Neural progenitor cell (in vitro differentiated cells): ENCODE measurements around the gene DNAL4. TPM values are rescaled to one million over a fixed set of nuclear protein-coding genes. Genes with fewer than 3 reads are reported as not detected.

Experiments used
- DNase-seq: peaks from one replicate; pipeline ENCODE4 v3.0.0-alpha.2; 2016; ENCODE audit warnings: low spot score
- H2AFZ ChIP-seq: fragments of 200-600 bp; sonication (generic); replicated peaks from 2 replicates; pipeline ENCODE4 v1.6.1; 2016; ENCODE audit warnings: antibody characterized with exemption
- H3F3A ChIP-seq: fragments of 200-600 bp; sonication (generic); 2 replicates; pipeline ENCODE4 v1.6.1; 2016; ENCODE audit warnings: antibody characterized with exemption, low read depth
- H3K27ac ChIP-seq: fragments of 200-600 bp; sonication (generic); 2 replicates; pipeline ENCODE4 v1.5.1; 2016; ENCODE audit warnings: mild to moderate bottlenecking
- H3K27me3 ChIP-seq: fragments of 200-600 bp; sonication (generic); 2 replicates; pipeline ENCODE4 v1.6.1; 2016; ENCODE audit warnings: mild to moderate bottlenecking, moderate library complexity
- H3K36me3 ChIP-seq: fragments of 200-600 bp; sonication (generic); 2 replicates; pipeline ENCODE4 v1.5.1; 2016
- H3K4me1 ChIP-seq: fragments of 200-600 bp; sonication (generic); 2 replicates; pipeline ENCODE4 v1.6.1; 2016; ENCODE audit warnings: mixed run types
- H3K4me2 ChIP-seq: fragments of 200-600 bp; sonication (generic); 2 replicates; pipeline ENCODE4 v1.6.1; 2016
- H3K4me3 ChIP-seq: fragments of 200-600 bp; sonication (generic); 2 replicates; pipeline ENCODE4 v1.5.1; 2016
- H3K79me2 ChIP-seq: fragments of 200-600 bp; sonication (generic); 2 replicates; pipeline ENCODE4 v1.6.1; 2016; ENCODE audit warnings: low read depth
- H3K9ac ChIP-seq: fragments of 200-600 bp; sonication (generic); 2 replicates; pipeline ENCODE4 v1.6.1; 2016
- H3K9me3 ChIP-seq: fragments of 200-600 bp; sonication (generic); 2 replicates; pipeline ENCODE4 v1.5.1; 2016; ENCODE audit warnings: low read depth
- H4K20me1 ChIP-seq: fragments of 200-600 bp; sonication (generic); 2 replicates; pipeline ENCODE4 v1.6.1; 2016; ENCODE audit warnings: low read depth
- H3K27ac Mint-ChIP-seq: 3 replicates; pipeline ENCODE4 v1.8.0; 2021; ENCODE audit warnings: mixed read lengths
- H3K27me3 Mint-ChIP-seq: 2 replicates; pipeline ENCODE4 v1.8.0; 2022; ENCODE audit warnings: low read depth, mild to moderate bottlenecking, inconsistent platforms, moderate library complexity, mixed read lengths; ENCODE audit not compliant: insufficient read depth
- H3K36me3 Mint-ChIP-seq: 3 replicates; pipeline ENCODE4 v1.8.0; 2021; ENCODE audit warnings: mixed read lengths
- H3K4me1 Mint-ChIP-seq: 3 replicates; pipeline ENCODE4 v1.8.0; 2021; ENCODE audit warnings: mixed read lengths
- H3K4me3 Mint-ChIP-seq: 3 replicates; pipeline ENCODE4 v1.8.0; 2021; ENCODE audit warnings: mild to moderate bottlenecking, moderate library complexity, mixed read lengths
- H3K9me3 Mint-ChIP-seq: 3 replicates; pipeline ENCODE4 v1.8.0; 2020; ENCODE audit warnings: mixed read lengths
- EZH2 ChIP-seq: fragments of 200-600 bp; sonication (generic); IDR thresholded peaks from 2 replicates; pipeline ENCODE4 v1.6.1; 2017; ENCODE audit warnings: antibody characterized with exemption, mild to moderate bottlenecking, moderate library complexity
- EZH2phosphoT487 ChIP-seq: fragments of 200-600 bp; sonication (generic); IDR thresholded peaks from 2 replicates; pipeline ENCODE4 v1.6.1; 2017; ENCODE audit warnings: antibody characterized with exemption
- total RNA-seq: library from RNA; depleted of rRNA; stranded (reverse); fragments of >200 nt; gene quantifications from 2 replicates; pipeline ENCODE4 v1.2.3, GENCODE V29; 2015; ENCODE audit warnings: low replicate concordance
- TF ChIP-seq, protein P1 (sequence below): fragments of 200-600 bp; sonication (generic); IDR thresholded peaks from 2 replicates; pipeline ENCODE4 v1.5.1; 2017; ENCODE audit warnings: antibody characterized with exemption, mild to moderate bottlenecking

Gene DNAL4
- total RNA-seq, 1 donor from 2014 or later = 10.7 TPM

- Mint-ChIP-seq H3K4me1 (peaks cover 6% of the 10 kb centered on the region), H3K27ac (no peak overlapping the region)
- no peak overlapping the region for H3K4me3 ChIP-seq
Measured at GRCh38 chr22:38770257-38770949, 23.5 kb downstream of the DNAL4 start.

GRCh38 chr22:38768036-38768435 is 25.9 kb downstream of the DNAL4 start:
- TF ChIP-seq, protein P1, sequence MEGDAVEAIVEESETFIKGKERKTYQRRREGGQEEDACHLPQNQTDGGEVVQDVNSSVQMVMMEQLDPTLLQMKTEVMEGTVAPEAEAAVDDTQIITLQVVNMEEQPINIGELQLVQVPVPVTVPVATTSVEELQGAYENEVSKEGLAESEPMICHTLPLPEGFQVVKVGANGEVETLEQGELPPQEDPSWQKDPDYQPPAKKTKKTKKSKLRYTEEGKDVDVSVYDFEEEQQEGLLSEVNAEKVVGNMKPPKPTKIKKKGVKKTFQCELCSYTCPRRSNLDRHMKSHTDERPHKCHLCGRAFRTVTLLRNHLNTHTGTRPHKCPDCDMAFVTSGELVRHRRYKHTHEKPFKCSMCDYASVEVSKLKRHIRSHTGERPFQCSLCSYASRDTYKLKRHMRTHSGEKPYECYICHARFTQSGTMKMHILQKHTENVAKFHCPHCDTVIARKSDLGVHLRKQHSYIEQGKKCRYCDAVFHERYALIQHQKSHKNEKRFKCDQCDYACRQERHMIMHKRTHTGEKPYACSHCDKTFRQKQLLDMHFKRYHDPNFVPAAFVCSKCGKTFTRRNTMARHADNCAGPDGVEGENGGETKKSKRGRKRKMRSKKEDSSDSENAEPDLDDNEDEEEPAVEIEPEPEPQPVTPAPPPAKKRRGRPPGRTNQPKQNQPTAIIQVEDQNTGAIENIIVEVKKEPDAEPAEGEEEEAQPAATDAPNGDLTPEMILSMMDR = no peak
- TF ChIP-seq EZH2 = no peak
- TF ChIP-seq EZH2phosphoT487 = no peak
- no peak overlapping the region for H3K4me2 ChIP-seq
- H3K9me3 Mint-ChIP-seq = no peaks in the 10 kb centered on the region

More at GRCh38 chr22:38770257-38770949, 23.5 kb downstream of the DNAL4 start:
- Mint-ChIP-seq H3K9me3 (no peaks in the 10 kb centered on the region), H3K36me3 (no peaks in the 10 kb centered on the region), H3K27me3 (peaks cover 8% of the 10 kb centered on the region), H3K4me3 (no peak overlapping the region)
- Histone ChIP-seq H3K4me1 (peaks cover 3% of the 10 kb centered on the region), H3K27me3 (no peaks in the 10 kb centered on the region), H3K4me2 (no peak overlapping the region), H3K9ac (no peak overlapping the region), H3F3A (no peaks in the 10 kb centered on the region), H3K79me2 (no peaks in the 10 kb centered on the region), H2AFZ (no peak overlapping the region), H3K27ac (no peak overlapping the region), H4K20me1 (no peaks in the 10 kb centered on the region), H3K9me3 (no peaks in the 10 kb centered on the region), H3K36me3 (no peaks in the 10 kb centered on the region)
- no peak for TF ChIP-seq EZH2phosphoT487
- TF ChIP-seq EZH2 = no peak
- TF ChIP-seq, protein P1 = no peak
- no peak for DNase-seq

GRCh38 chr22:38767313-38767712 is 26.6 kb downstream of the DNAL4 start:
- H3F3A ChIP-seq = no peaks in the 10 kb centered on the region
- no peak overlapping the region for H3K4me3 ChIP-seq
- H3K27me3 ChIP-seq = no peaks in the 10 kb centered on the region
- Mint-ChIP-seq H3K4me1 (peaks cover 18% of the 10 kb centered on the region), H3K27ac (no peak overlapping the region), H3K9me3 (no peaks in the 10 kb centered on the region), H3K4me3 (no peak overlapping the region), H3K27me3 (peaks cover 6% of the 10 kb centered on the region), H3K36me3 (no peaks in the 10 kb centered on the region)
- no peak overlapping the region for H2AFZ ChIP-seq
- H3K27ac ChIP-seq = no peak overlapping the region
- H3K9ac ChIP-seq = no peak overlapping the region
- H4K20me1 ChIP-seq = no peaks in the 10 kb centered on the region
- H3K79me2 ChIP-seq = no peaks in the 10 kb centered on the region
- H3K4me2 ChIP-seq = no peak overlapping the region
- no peaks in the 10 kb centered on the region for H3K36me3 ChIP-seq
- no peaks in the 10 kb centered on the region for H3K9me3 ChIP-seq
- TF ChIP-seq EZH2phosphoT487 (no peak), EZH2 (no peak)
- TF ChIP-seq, protein P1 = no peak
- H3K4me1 ChIP-seq = peaks cover 3% of the 10 kb centered on the region
- no peak for DNase-seq

More at GRCh38 chr22:38768036-38768435, 25.9 kb downstream of the DNAL4 start:
- H3K4me1 Mint-ChIP-seq = peaks cover 11% of the 10 kb centered on the region
- Histone ChIP-seq H3F3A (no peaks in the 10 kb centered on the region), H4K20me1 (no peaks in the 10 kb centered on the region), H3K9ac (no peak overlapping the region), H3K79me2 (no peaks in the 10 kb centered on the region), H3K27ac (no peak overlapping the region), H3K27me3 (no peaks in the 10 kb centered on the region), H3K4me1 (peaks cover 3% of the 10 kb centered on the region), H3K4me3 (no peak overlapping the region), H3K9me3 (no peaks in the 10 kb centered on the region), H2AFZ (no peak overlapping the region), H3K36me3 (no peaks in the 10 kb centered on the region)
- DNase-seq = no peak
- no peaks in the 10 kb centered on the region for H3K36me3 Mint-ChIP-seq
- no peak overlapping the region for H3K4me3 Mint-ChIP-seq
- peaks cover 7% of the 10 kb centered on the region for H3K27me3 Mint-ChIP-seq
- no peak overlapping the region for H3K27ac Mint-ChIP-seq
